H1 (cell line): ENCODE measurements around the gene MIEN1. TPM values are rescaled to one million over a fixed set of nuclear protein-coding genes. Genes with fewer than 3 reads are reported as not detected.

Experiments
- CTCF ChIA-PET: fragments of 300-600 bp; sonication (Branson Sonifier 250); formaldehyde crosslinking; loops from one replicate; lab custom pipeline; 2021; ENCODE audit not compliant: partially characterized antibody; lab: Charles Lee
- POLR2A ChIA-PET: fragments of 300-600 bp; sonication (Branson Sonifier 250); formaldehyde crosslinking; loops from one replicate; lab custom pipeline; 2021; ENCODE audit warnings: inconsistent platforms; ENCODE audit not compliant: partially characterized antibody; lab: Charles Lee
- DNase-seq, 2 experiments: peaks; one replicate each; pipeline versions ENCODE4 v3.0.0 to v3.0.0-alpha.2; 2010 to 2022; ENCODE audit warnings: low spot score in 2 of 2, low read depth in 1 of 2, mixed read lengths in 1 of 2
- FAIRE-seq: peaks from 2 replicates; lab custom pipeline; 2011; peaks lifted over from hg19 to GRCh38; lab: Jason Lieb, UNC
- H2AFZ ChIP-seq: 2 replicates; pipeline ENCODE4 v1.8.1; 2012; ENCODE audit warnings: low read length, inconsistent platforms
- H2AK5ac ChIP-seq: 2 replicates; pipeline ENCODE4 v1.6.1; 2013; ENCODE audit warnings: low read depth, low read length
- H2BK120ac ChIP-seq: replicated peaks from 2 replicates; pipeline ENCODE3; 2013; ENCODE audit warnings: low read depth, low read length, inconsistent platforms
- H2BK12ac ChIP-seq: 2 replicates; pipeline ENCODE4 v1.6.1; 2013; ENCODE audit warnings: low read depth, low read length
- H2BK15ac ChIP-seq: 2 replicates; pipeline ENCODE4 v1.6.1; 2013; ENCODE audit warnings: low read length
- H2BK20ac ChIP-seq: 2 replicates; pipeline ENCODE4 v1.6.1; 2013; ENCODE audit warnings: low read length
- H2BK5ac ChIP-seq: 2 replicates; pipeline ENCODE4 v1.6.1; 2013; ENCODE audit warnings: low read depth, low read length
- H3K14ac ChIP-seq: 2 replicates; pipeline ENCODE4 v1.6.1; 2013; ENCODE audit warnings: inconsistent platforms; ENCODE audit not compliant: insufficient read length
- H3K18ac ChIP-seq: 2 replicates; pipeline ENCODE4 v1.6.1; 2013; ENCODE audit warnings: low read length; ENCODE audit errors: extremely low read depth
- H3K23ac ChIP-seq: 2 replicates; pipeline ENCODE4 v1.6.1; 2013; ENCODE audit warnings: inconsistent platforms; ENCODE audit not compliant: insufficient read length
- H3K23me2 ChIP-seq: 2 replicates; pipeline ENCODE4 v1.6.1; 2013; ENCODE audit warnings: low read depth, low read length
- H3K27ac ChIP-seq: 2 replicates; pipeline ENCODE4 v1.6.1; 2011; ENCODE audit warnings: low read depth, low read length, inconsistent platforms
- H3K27me3 ChIP-seq, 4 experiments: replicated peaks in 1 of 4; 1 replicate in 1 of 4; 2 replicates in 3 of 4; pipeline versions ENCODE4 v1.6.1 to v1.8.1; 2011 to 2013; ENCODE audit warnings: low read length in 3 of 4, mild to moderate bottlenecking in 3 of 4, inconsistent platforms in 2 of 4, mixed read lengths in 2 of 4, moderate library complexity in 1 of 4; ENCODE audit not compliant: control insufficient read depth in 3 of 4, insufficient read depth in 3 of 4; ENCODE audit errors: extremely low read depth in 1 of 4
- H3K36me3 ChIP-seq, 4 experiments: 2 replicates each; pipeline versions ENCODE4 v1.6.1 to v1.8.1; 2011 to 2013; ENCODE audit warnings: mild to moderate bottlenecking in 4 of 4, low read length in 3 of 4, moderate library complexity in 2 of 4, control low read depth in 1 of 4, inconsistent platforms in 1 of 4; ENCODE audit not compliant: insufficient read depth in 4 of 4, control insufficient read depth in 2 of 4
- H3K4ac ChIP-seq: replicated peaks from 2 replicates; pipeline ENCODE3; 2013; ENCODE audit warnings: low read length, low read depth, mixed read lengths, inconsistent platforms; ENCODE audit not compliant: insufficient read length
- H3K4me1 ChIP-seq, 4 experiments: replicated peaks in 1 of 4; 1 replicate in 1 of 4; 2 replicates in 3 of 4; pipeline versions ENCODE4 v1.6.1 to v1.8.1; 2011 to 2013; ENCODE audit warnings: low read length in 3 of 4, inconsistent platforms in 2 of 4, mixed read lengths in 1 of 4; ENCODE audit not compliant: insufficient read depth in 4 of 4, control insufficient read depth in 3 of 4
- H3K4me2 ChIP-seq, 2 experiments: 2 replicates each; pipeline versions ENCODE4 v1.6.1 to v1.8.1; 2011 to 2013; ENCODE audit warnings: low read depth in 2 of 2, low read length in 2 of 2, control low read depth in 1 of 2, inconsistent platforms in 1 of 2, mild to moderate bottlenecking in 1 of 2; ENCODE audit not compliant: insufficient read depth in 1 of 2
- H3K4me3 ChIP-seq, 4 experiments: fragments of 200-600, 300-600 bp in 1 of 4; sonication (generic), shearing (Covaris generic), sonication (Bioruptor Twin) in 1 of 4; 2 replicates each; pipeline versions ENCODE4 v1.5.1 to v1.8.1; 2011 to 2016; ENCODE audit warnings: low read length in 4 of 4, low read depth in 3 of 4, control low read depth in 2 of 4, inconsistent platforms in 2 of 4, mild to moderate bottlenecking in 2 of 4, mixed read lengths in 1 of 4, moderate library complexity in 1 of 4; ENCODE audit not compliant: insufficient read depth in 2 of 4; ENCODE audit errors: extremely low read depth in 1 of 4
- H3K56ac ChIP-seq: replicated peaks from 2 replicates; pipeline ENCODE3; 2013; ENCODE audit warnings: low read depth, mild to moderate bottlenecking, mixed read lengths, low read length, inconsistent platforms; ENCODE audit not compliant: insufficient read length
- H3K79me1 ChIP-seq: 2 replicates; pipeline ENCODE4 v1.6.1; 2013; ENCODE audit warnings: low read depth, low read length, control low read depth
- H3K79me2 ChIP-seq, 2 experiments: 2 replicates each; pipeline versions ENCODE4 v1.6.1 to v1.8.1; 2012 to 2013; ENCODE audit warnings: low read length in 2 of 2, mild to moderate bottlenecking in 2 of 2, inconsistent platforms in 1 of 2; ENCODE audit not compliant: insufficient read depth in 2 of 2, control insufficient read depth in 1 of 2
- H3K9ac ChIP-seq, 4 experiments: replicated peaks in 1 of 4; 1 replicate in 1 of 4; 2 replicates in 3 of 4; pipeline versions ENCODE4 v1.6.1 to v1.8.1; 2011 to 2013; ENCODE audit warnings: low read depth in 3 of 4, low read length in 3 of 4, control low read depth in 2 of 4, mild to moderate bottlenecking in 2 of 4, moderate library complexity in 2 of 4, inconsistent platforms in 1 of 4; ENCODE audit errors: extremely low read depth in 1 of 4
- H3K9me3 ChIP-seq, 2 experiments: 2 replicates each; pipeline versions ENCODE4 v1.6.1 to v1.8.1; 2012 to 2013; ENCODE audit warnings: mild to moderate bottlenecking in 2 of 2, moderate library complexity in 2 of 2, control low read depth in 1 of 2, inconsistent platforms in 1 of 2, low read depth in 1 of 2, low read length in 1 of 2, mixed read lengths in 1 of 2; ENCODE audit not compliant: insufficient read depth in 2 of 2
- H4K20me1 ChIP-seq, 2 experiments: replicated peaks in 1 of 2; 2 replicates each; pipeline versions ENCODE3 to v1.8.1; 2011 to 2013; ENCODE audit warnings: inconsistent platforms in 2 of 2, low read length in 2 of 2, mild to moderate bottlenecking in 1 of 2; ENCODE audit not compliant: insufficient read depth in 2 of 2, control insufficient read depth in 1 of 2
- H4K5ac ChIP-seq: 2 replicates; pipeline ENCODE4 v1.6.1; 2013; ENCODE audit warnings: low read length, low read depth, mixed read lengths, inconsistent platforms; ENCODE audit not compliant: insufficient read length
- H4K8ac ChIP-seq: 2 replicates; pipeline ENCODE4 v1.8.0; 2013; ENCODE audit warnings: mild to moderate bottlenecking, moderate library complexity, low read length, inconsistent platforms; ENCODE audit not compliant: insufficient read depth; ENCODE audit errors: extremely low read depth
- H4K91ac ChIP-seq: replicated peaks from 2 replicates; pipeline ENCODE3; 2013; ENCODE audit warnings: low read length, mixed read lengths, inconsistent platforms; ENCODE audit not compliant: insufficient read length
- CBX8 ChIP-seq: fragments of 300-800, 300-1000 bp; sonication (generic); IDR thresholded peaks from 2 replicates; pipeline ENCODE4 v1.7.1; 2016; ENCODE audit warnings: low read depth, low read length, borderline replicate concordance
- CTBP2 ChIP-seq: IDR thresholded peaks from 2 replicates; pipeline ENCODE4 v1.7.0; 2011; ENCODE audit warnings: borderline replicate concordance, mild to moderate bottlenecking, moderate library complexity, mixed read lengths, low read length; ENCODE audit not compliant: insufficient read depth, insufficient read length
- CTCF ChIP-seq, 3 experiments: IDR thresholded peaks; 1 replicate in 2 of 3; 2 replicates in 1 of 3; pipeline versions ENCODE4 v1.5.1 to v1.6.1; 2011; ENCODE audit warnings: low read length in 3 of 3, mild to moderate bottlenecking in 3 of 3, inconsistent platforms in 2 of 3, low read depth in 1 of 3, moderate library complexity in 1 of 3; ENCODE audit not compliant: insufficient read depth in 1 of 3; ENCODE audit errors: control extremely low read depth in 1 of 3
- MAFK ChIP-seq: IDR thresholded peaks from 2 replicates; pipeline ENCODE4 v1.6.1; 2012; ENCODE audit warnings: low read depth, mild to moderate bottlenecking, improper control_type of control experiment, low read length
- SAP30 ChIP-seq: fragments of 300-600 bp; sonication (generic); IDR thresholded peaks from 2 replicates; pipeline ENCODE4 v1.7.1; 2012; ENCODE audit warnings: low read length, moderate library complexity, mild to moderate bottlenecking, inconsistent platforms; ENCODE audit not compliant: insufficient read depth, insufficient replicate concordance
- SIN3A ChIP-seq, 2 experiments: IDR thresholded peaks in 1 of 2; conservative IDR thresholded peaks in 1 of 2; 2 replicates each; pipeline ENCODE4 v1.6.1; 2011 to 2012; ENCODE audit warnings: low read length in 2 of 2, improper control_type of control experiment in 1 of 2, low read depth in 1 of 2, mild to moderate bottlenecking in 1 of 2
- SP1 ChIP-seq: IDR thresholded peaks from 2 replicates; pipeline ENCODE4 v1.6.1; 2011; ENCODE audit warnings: low read depth, low read length
- TCF12 ChIP-seq: IDR thresholded peaks from 2 replicates; pipeline ENCODE4 v1.6.1; 2011; ENCODE audit warnings: low read depth, mild to moderate bottlenecking, low read length
- ZNF274 ChIP-seq: IDR thresholded peaks from 2 replicates; pipeline ENCODE4 v1.7.0; 2012; ENCODE audit warnings: low read length, borderline replicate concordance; ENCODE audit errors: extremely low read depth
- WGBS, 2 experiments: shearing (Covaris generic) in 1 of 2; methylation state at CpG; one replicate each; pipeline versions ENCODE4 v1.1.6 to v1.1.7; 2013 to 2015; ENCODE audit warnings: low lambda C conversion rate in 2 of 2, mixed read lengths in 2 of 2, inconsistent platforms in 1 of 2, low coverage in 1 of 2, missing lambda C conversion rate in 1 of 2; ENCODE audit not compliant: insufficient replicate concordance in 2 of 2, insufficient coverage in 1 of 2, insufficient read length in 1 of 2; ENCODE audit errors: extremely low coverage in 1 of 2, missing lambda C conversion rate in 1 of 2; 5-methylcytosine and 5-hydroxymethylcytosine counted together
- polyA plus RNA-seq, 7 experiments: library from polyadenylated mRNA; depleted of rRNA in 3 of 7; stranded (reverse) in 5 of 7; unstranded in 2 of 7; fragments of >200 nt in 5 of 7; fragments of 200-250 nt in 2 of 7; gene quantifications; 1 replicate in 5 of 7; 2 replicates in 1 of 7; 4 replicates in 1 of 7; pipeline versions ENCODE4 v1.2.1 to v1.2.3, GENCODE V29; 2011 to 2013; ENCODE audit warnings: missing spikeins in 2 of 7, mixed read lengths in 2 of 7
- total RNA-seq: library from RNA; stranded (reverse); fragmentation: NEBNext Ultra II Directional; extraction: Animal tissue kit (Norgen Biotek cat#: 25700); gene quantifications from 2 replicates; pipeline ENCODE4 v1.2.1, GENCODE V29; 2021

MIEN1 gene
- total and polyA plus RNA-seq, 2 of the 8 experiments (the other 6 are each of a cell fraction or from before 2014, with no cell fraction given) = 29.6 to 54.9 TPM

- no peak overlapping the region for H3K18ac ChIP-seq
- H2BK120ac ChIP-seq = no peak overlapping the region
- H2BK12ac ChIP-seq = no peak overlapping the region
- H3K23me2 ChIP-seq = no peaks in the 10 kb centered on the region
- ChIA-PET POLR2A (no interaction called here), CTCF (interaction anchor here (0.9 to 1.4 kb wide), 2 partner anchors 45 to 144 kb away, joined by 3 read pairs; no protein-coding TSS in a partner anchor)
- no peak overlapping the region for H3K4me3 ChIP-seq
- H4K5ac ChIP-seq = no peak overlapping the region
- H4K20me1 ChIP-seq = no peaks in the 10 kb centered on the region
- H2AK5ac ChIP-seq = no peak overlapping the region
- H3K9me3 ChIP-seq = no peaks in the 10 kb centered on the region
- no peak overlapping the region for H3K4ac ChIP-seq
- no peak overlapping the region for H2BK5ac ChIP-seq
- H3K23ac ChIP-seq = no peak overlapping the region
- no peak overlapping the region for H3K9ac ChIP-seq
- H4K91ac ChIP-seq = no peak overlapping the region
- H3K56ac ChIP-seq = no peak overlapping the region
- H2BK20ac ChIP-seq = no peak overlapping the region
- H3K4me2 ChIP-seq = no peak overlapping the region
- FAIRE-seq (no peak), DNase-seq (no peak)
- no peak overlapping the region for H3K27ac ChIP-seq
- 86% methylated on average over 3 of the region's 3 CpGs; no CpG with 5 or more reads in 1 of the 2 experiments for WGBS, 2 experiments
- H3K4me1 ChIP-seq = no peaks in the 10 kb centered on the region
- no peak overlapping the region for H2BK15ac ChIP-seq
- H3K36me3 ChIP-seq = no peaks in the 10 kb centered on the region
- H3K27me3 ChIP-seq = no peaks in the 10 kb centered on the region
- H4K8ac ChIP-seq = no peak overlapping the region
- no peaks in the 10 kb centered on the region for H3K79me1 ChIP-seq
- H3K14ac ChIP-seq = no peak overlapping the region
- no peak overlapping the region for H2AFZ ChIP-seq
- H3K79me2 ChIP-seq = no peaks in the 10 kb centered on the region
- no peak for TF ChIP-seq SAP30
- no peak for TF ChIP-seq CTBP2
- TF ChIP-seq CTCF (IDR thresholded peaks at IDR 0.05; ENCODE audit: control extremely low read depth in 1 of 3, insufficient read depth in 1 of 3, low read depth in 1 of 3, low read length in 3 of 3) = no peak
- TF ChIP-seq SIN3A (conservative IDR thresholded peaks at IDR 0.05 in 1 of 2, IDR thresholded peaks at IDR 0.05 in 1 of 2; ENCODE audit: low read depth in 1 of 2, low read length in 2 of 2) = no peak
- no peak for TF ChIP-seq MAFK
- TF ChIP-seq ZNF274 = no peak
- TF ChIP-seq SP1 = no peak
- TF ChIP-seq TCF12 = no peak
- no peak for TF ChIP-seq CBX8
Measured at GRCh38 chr17:39767147-39767546, 36.8 kb upstream of the MIEN1 start.
